Measurements from ENCODE around the gene TTC22.

- no peak for TF ChIP-seq CTCF (IDR thresholded peaks at IDR 0.05)
- no peak for TF ChIP-seq EP300 (IDR thresholded peaks at IDR 0.05)
- TF ChIP-seq POLR2AphosphoS5 (IDR thresholded peaks at IDR 0.05): no peak
- no peak for TF ChIP-seq POLR2A (IDR thresholded peaks at IDR 0.05)
Measured at GRCh38 chr1:54806931-54807611, 5.9 kb upstream of the TTC22 start.
